Spleen (tissue), 7 donors: ENCODE measurements around the gene DYRK1A.

Source experiments
- CTCF ChIP-seq, 11 experiments: fragments of 200-600 bp in 7 of 11; fragments of 450-650 bp in 4 of 11; sonication (generic) in 4 of 11; IDR thresholded peaks in 8 of 11; conservative IDR thresholded peaks in 3 of 11; 1 replicate in 7 of 11; 2 replicates in 4 of 11; pipeline versions ENCODE4 v1.4.0 to v1.8.0; 2016 to 2021; ENCODE audit warnings: antibody characterized with exemption in 11 of 11, inconsistent platforms in 4 of 11, mild to moderate bottlenecking in 1 of 11
- POLR2A ChIP-seq, 3 donors: fragments of 450-650 bp; IDR thresholded peaks; one replicate each; pipeline ENCODE4 v1.5.1; 2017; ENCODE audit warnings: antibody characterized with exemption in 3 of 3, mild to moderate bottlenecking in 1 of 3
- POLR2AphosphoS5 ChIP-seq, 3 donors: sonication (generic); formaldehyde crosslinking; IDR thresholded peaks; one replicate each; pipeline ENCODE4 v1.5.1; 2017; ENCODE audit warnings: antibody characterized with exemption in 3 of 3
- donor health status: DM: no; HTN: no; CAD: no; lungs with moderate emphysema.
- donor health status: DM: no; HTN: no; CAD: no.
- donor health status: DM: no; HTN: no; CAD: no.

- TF ChIP-seq CTCF (IDR thresholded peaks at IDR 0.05 in 8 of 11, conservative IDR thresholded peaks at IDR 0.05 in 3 of 11): no peak
- no peak for TF ChIP-seq POLR2A (IDR thresholded peaks at IDR 0.05)
- TF ChIP-seq POLR2AphosphoS5 (IDR thresholded peaks at IDR 0.05): no peak
These were observed 141.8 kb downstream of the DYRK1A start for GRCh38 chr21:37508341-37508740.
